Transverse colon (tissue), 4 donors: ENCODE data around the gene IFITM10. TPM values are rescaled to one million over a fixed set of nuclear protein-coding genes. Genes with fewer than 3 reads are reported as not detected.

Experiments used
- DNase-seq: peaks from one replicate; pipeline ENCODE4 v3.0.0-alpha.2; 2019
- H3K27ac ChIP-seq, 4 donors: fragments of 200-600 bp; sonication (generic); 2 replicates each; pipeline ENCODE4 v1.5.1; 2016 to 2018; ENCODE audit warnings: inconsistent platforms in 4 of 4
- H3K27me3 ChIP-seq: fragments of 200-600 bp; sonication (generic); 2 replicates; pipeline ENCODE4 v1.5.1; 2017; ENCODE audit warnings: inconsistent platforms
- H3K36me3 ChIP-seq, 4 donors: fragments of 200-600 bp; sonication (generic); 2 replicates each; pipeline ENCODE4 v1.5.1; 2017 to 2019; ENCODE audit warnings: inconsistent platforms in 4 of 4
- H3K4me1 ChIP-seq, 4 donors: fragments of 200-600 bp; sonication (generic); 2 replicates each; pipeline ENCODE4 v1.5.1; 2017 to 2020; ENCODE audit warnings: inconsistent platforms in 4 of 4
- H3K4me3 ChIP-seq, 4 donors: fragments of 200-600 bp; sonication (generic); 1 replicate in 1 of 4; 2 replicates in 3 of 4; pipeline versions ENCODE4 v1.5.1 to v1.6.1; 2017 to 2019; ENCODE audit warnings: inconsistent platforms in 4 of 4
- H3K9me3 ChIP-seq, 2 donors: fragments of 200-600 bp; sonication (generic); 2 replicates each; pipeline ENCODE4 v1.5.1; 2017 to 2019; ENCODE audit warnings: inconsistent platforms in 2 of 2
- EP300 ChIP-seq: sonication (generic); formaldehyde crosslinking; IDR thresholded peaks from one replicate; pipeline ENCODE4 v1.6.1; 2017; ENCODE audit warnings: antibody characterized with exemption, low read depth
- POLR2A ChIP-seq: fragments of 450-650 bp; IDR thresholded peaks from one replicate; pipeline ENCODE4 v1.6.1; 2016; ENCODE audit warnings: antibody characterized with exemption, mild to moderate bottlenecking, moderate library complexity
- POLR2AphosphoS5 ChIP-seq, 3 donors: sonication (generic); formaldehyde crosslinking; IDR thresholded peaks; one replicate each; pipeline ENCODE4 v1.6.1; 2016; ENCODE audit warnings: antibody characterized with exemption in 3 of 3
- WGBS, 2 donors: methylation state at CpG; one replicate each; pipeline ENCODE4 v1.1.5; 2018; ENCODE audit warnings: low coverage in 1 of 2; 5-methylcytosine and 5-hydroxymethylcytosine counted together
- in situ Hi-C, 4 donors: fragments of 200-750 bp; cut with MboI; loops; one replicate each; pipeline versions ENCODE4 v1.15.0 to v1.15.1; 2017; ENCODE audit warnings: low sequenced_read_pairs in 3 of 4, low pct_ligation_motif_present in 1 of 4, low pct_unique_long_range_greater_than_20kb in 1 of 4
- intact Hi-C: fragments of 100-400 bp; cut with DNase I; formaldehyde crosslinking; loops from one replicate; pipeline ENCODE4 v1.15.1; 2023; ENCODE audit warnings: low total_unique reads
- total RNA-seq, 4 donors: library from RNA; depleted of rRNA; stranded (reverse); fragments of >200 nt; gene quantifications; one replicate each; pipeline ENCODE4 v1.1.0, GENCODE V29; 2016
- TF ChIP-seq, protein P1 (sequence below), 5 experiments: fragments of 200-600 bp in 3 of 5; fragments of 450-650 bp in 2 of 5; sonication (generic) in 3 of 5; IDR thresholded peaks; 1 replicate in 2 of 5; 2 replicates in 3 of 5; pipeline ENCODE4 v1.5.1; 2016 to 2017; ENCODE audit warnings: antibody characterized with exemption in 5 of 5, inconsistent platforms in 3 of 5, mild to moderate bottlenecking in 2 of 5, moderate library complexity in 1 of 5

IFITM10 gene
- total RNA-seq, 4 donors from 2014 or later, result 0.68 to 13.5 (median 1.3) TPM

DNA sequence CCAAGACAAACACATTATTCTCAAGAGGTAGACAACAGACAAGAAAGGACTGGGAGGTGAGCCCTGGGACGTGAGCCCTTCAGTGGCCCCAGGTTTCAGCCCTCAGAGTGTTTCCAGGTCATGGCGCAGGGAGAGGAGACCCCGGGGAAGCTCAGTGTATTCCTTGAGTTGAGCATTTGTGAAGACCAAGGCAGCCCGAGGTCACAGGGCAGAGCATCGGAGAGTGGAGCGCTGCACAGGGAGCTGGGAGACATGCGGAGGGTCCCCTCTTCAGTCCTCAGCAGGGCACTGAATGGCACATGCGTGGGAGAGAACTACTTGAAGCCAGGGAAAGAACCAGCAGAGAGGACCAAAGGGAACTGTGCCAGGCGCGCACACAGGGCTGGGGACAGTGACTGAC is 41.7 kb downstream of the IFITM10 start:
- 77 to 88% methylated on average over 4 to 10 of the region's 10 CpGs for WGBS, 2 donors
- Histone ChIP-seq H3K4me1 (no peaks in the 10 kb centered on the region), H3K9me3 (no peaks in the 10 kb centered on the region), H3K4me3 (no peak overlapping the region), H3K27me3 (peaks cover 41% of the 10 kb centered on the region), H3K27ac (no peak overlapping the region), H3K36me3 (no peaks in the 10 kb centered on the region)
- no peak for DNase-seq
- intact Hi-C loops (loop anchor here (5.0 kb wide), 1 partner anchor 109 kb away; no protein-coding TSS in a partner anchor), in situ Hi-C loops (loop anchor here (10.0 to 25.0 kb wide), 3 partner anchors 104 to 454 kb away; partner anchors contain the start of genes INS (in 1 of the 4) and TH (in 1 of the 4))
- TF ChIP-seq EP300, result no peak
- TF ChIP-seq, protein P1, sequence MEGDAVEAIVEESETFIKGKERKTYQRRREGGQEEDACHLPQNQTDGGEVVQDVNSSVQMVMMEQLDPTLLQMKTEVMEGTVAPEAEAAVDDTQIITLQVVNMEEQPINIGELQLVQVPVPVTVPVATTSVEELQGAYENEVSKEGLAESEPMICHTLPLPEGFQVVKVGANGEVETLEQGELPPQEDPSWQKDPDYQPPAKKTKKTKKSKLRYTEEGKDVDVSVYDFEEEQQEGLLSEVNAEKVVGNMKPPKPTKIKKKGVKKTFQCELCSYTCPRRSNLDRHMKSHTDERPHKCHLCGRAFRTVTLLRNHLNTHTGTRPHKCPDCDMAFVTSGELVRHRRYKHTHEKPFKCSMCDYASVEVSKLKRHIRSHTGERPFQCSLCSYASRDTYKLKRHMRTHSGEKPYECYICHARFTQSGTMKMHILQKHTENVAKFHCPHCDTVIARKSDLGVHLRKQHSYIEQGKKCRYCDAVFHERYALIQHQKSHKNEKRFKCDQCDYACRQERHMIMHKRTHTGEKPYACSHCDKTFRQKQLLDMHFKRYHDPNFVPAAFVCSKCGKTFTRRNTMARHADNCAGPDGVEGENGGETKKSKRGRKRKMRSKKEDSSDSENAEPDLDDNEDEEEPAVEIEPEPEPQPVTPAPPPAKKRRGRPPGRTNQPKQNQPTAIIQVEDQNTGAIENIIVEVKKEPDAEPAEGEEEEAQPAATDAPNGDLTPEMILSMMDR (IDR thresholded peaks at IDR 0.05), result no peak
- no peak for TF ChIP-seq POLR2A
- TF ChIP-seq POLR2AphosphoS5 (IDR thresholded peaks at IDR 0.05), result no peak

DNA sequence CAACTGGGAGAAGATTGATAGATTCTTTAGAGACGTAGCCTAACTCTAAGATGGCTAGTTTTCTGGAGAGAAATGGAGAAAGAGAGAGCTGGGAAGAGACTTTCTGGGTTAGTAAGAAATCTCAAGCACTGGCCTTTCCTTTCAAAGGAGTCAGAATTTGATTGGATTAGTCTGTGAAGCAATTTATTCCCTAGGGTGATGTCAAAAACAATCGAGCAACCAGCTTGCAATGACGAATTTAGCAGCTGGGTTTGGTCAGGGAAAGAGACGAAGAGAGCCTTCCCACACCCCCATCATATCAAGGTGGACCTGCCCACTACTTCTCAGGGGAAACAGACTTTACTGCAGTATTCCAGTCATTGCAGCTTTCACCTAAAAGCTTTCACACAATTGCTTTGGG is 42.6 kb downstream of the IFITM10 start:
- H3K4me3 ChIP-seq, result no peak overlapping the region
- intact Hi-C loops, result loop anchor here (5.0 kb wide), 1 partner anchor 110 kb away; no protein-coding TSS in a partner anchor
- 36 to 46% methylated on average over 4 of the region's 4 CpGs for WGBS, 2 donors
- H3K27me3 ChIP-seq, result peaks cover 44% of the 10 kb centered on the region
- in situ Hi-C loops, result loop anchor here (10.0 to 25.0 kb wide), 3 partner anchors 105 to 455 kb away; partner anchors contain the start of genes INS (in 1 of the 4) and TH (in 1 of the 4)
- H3K27ac ChIP-seq, result no peak overlapping the region
- no peaks in the 10 kb centered on the region for H3K4me1 ChIP-seq
- DNase-seq, result no peak
- H3K9me3 ChIP-seq, result no peaks in the 10 kb centered on the region
- H3K36me3 ChIP-seq, result no peaks in the 10 kb centered on the region
- TF ChIP-seq POLR2A (no peak), POLR2AphosphoS5 (IDR thresholded peaks at IDR 0.05) (no peak), EP300 (no peak)
- TF ChIP-seq, protein P1 (IDR thresholded peaks at IDR 0.05), result no peak

DNA sequence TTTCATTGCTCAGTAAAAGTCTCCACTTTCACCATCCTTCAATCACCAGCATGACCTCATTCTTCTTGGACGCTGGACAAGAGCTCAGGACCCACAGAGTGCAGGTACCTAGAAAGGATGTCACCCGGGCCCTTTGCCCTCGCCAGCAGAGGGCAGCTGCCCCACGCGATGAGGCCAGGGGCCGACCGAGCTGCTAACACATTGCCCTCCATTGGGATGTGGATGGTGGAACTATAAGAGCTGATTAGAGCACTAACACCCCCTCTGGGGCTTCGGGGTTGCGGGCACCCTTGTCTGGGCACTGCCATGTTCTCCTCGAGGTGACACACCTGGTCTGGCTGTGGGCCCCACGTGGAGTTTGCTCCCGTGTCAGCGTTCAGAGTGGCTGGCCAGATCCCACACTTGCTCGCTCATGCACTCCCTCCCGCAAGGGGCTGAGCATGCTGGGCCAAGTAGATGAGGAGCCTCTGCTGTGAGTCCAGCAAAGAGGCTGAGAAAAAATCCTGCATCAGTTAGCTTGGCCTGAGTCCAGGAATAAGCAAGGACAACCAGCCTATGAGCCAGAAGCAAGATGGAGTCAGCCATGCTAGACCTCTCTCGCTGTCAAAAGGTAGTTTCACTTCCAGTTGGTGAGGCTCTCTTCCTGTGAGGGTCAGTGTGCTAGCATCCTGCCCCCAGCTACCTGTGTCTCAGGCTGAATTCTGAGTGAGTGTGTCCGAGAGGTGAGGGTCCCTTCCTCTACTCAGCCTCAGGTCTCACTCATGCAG is 43.6 kb downstream of the IFITM10 start:
- intact Hi-C loops (loop anchor here (5.0 kb wide), 1 partner anchor 110 kb away; no protein-coding TSS in a partner anchor), in situ Hi-C loops (loop anchor here (10.0 to 25.0 kb wide), 3 partner anchors 105 to 455 kb away; partner anchors contain the start of genes INS (in 1 of the 4) and TH (in 1 of the 4))
- TF ChIP-seq, protein P1 (IDR thresholded peaks at IDR 0.05), result peak in 1 of 5 experiments; percentile 19
- TF ChIP-seq POLR2A (no peak), EP300 (no peak)
- Histone ChIP-seq H3K36me3 (no peaks in the 10 kb centered on the region), H3K27ac (no peak overlapping the region), H3K9me3 (no peaks in the 10 kb centered on the region), H3K4me3 (no peak overlapping the region), H3K4me1 (no peaks in the 10 kb centered on the region), H3K27me3 (peaks cover 49% of the 10 kb centered on the region)
- 79% methylated on average over 15 of the region's 17 CpGs; no CpG with 5 or more reads in 1 of the 2 donors for WGBS, 2 donors
- DNase-seq, result no peak
